Measurements from ENCODE around the gene NRP2.

The NRP2 gene

DNA sequence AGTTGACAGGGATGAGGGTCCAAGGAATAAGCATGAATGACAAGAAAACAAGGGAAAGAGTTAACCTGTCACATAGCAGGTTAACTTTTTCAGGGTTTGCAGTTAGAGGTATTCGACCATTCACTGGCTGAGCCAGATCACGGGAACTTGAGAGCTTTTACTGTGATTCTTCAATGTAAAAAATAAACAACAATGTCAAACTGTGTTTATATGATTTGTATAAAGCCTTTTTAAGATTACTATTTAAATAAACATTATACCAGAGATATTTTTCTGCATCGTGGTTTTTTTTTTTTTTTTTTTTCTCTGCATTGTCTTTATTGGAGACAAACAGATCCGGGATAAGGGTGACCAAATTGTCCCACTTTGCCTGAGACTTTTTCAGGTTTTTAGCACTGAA is 115.6 kb downstream of the NRP2 start:
- no peak for TF ChIP-seq CREB1 (IDR thresholded peaks at IDR 0.05; ENCODE audit: low read depth)
- TF ChIP-seq TEAD4 (IDR thresholded peaks at IDR 0.05): no peak
- TF ChIP-seq, protein P1, sequence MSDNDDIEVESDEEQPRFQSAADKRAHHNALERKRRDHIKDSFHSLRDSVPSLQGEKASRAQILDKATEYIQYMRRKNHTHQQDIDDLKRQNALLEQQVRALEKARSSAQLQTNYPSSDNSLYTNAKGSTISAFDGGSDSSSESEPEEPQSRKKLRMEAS (IDR thresholded peaks at IDR 0.05): no peak
- TF ChIP-seq, protein P2, sequence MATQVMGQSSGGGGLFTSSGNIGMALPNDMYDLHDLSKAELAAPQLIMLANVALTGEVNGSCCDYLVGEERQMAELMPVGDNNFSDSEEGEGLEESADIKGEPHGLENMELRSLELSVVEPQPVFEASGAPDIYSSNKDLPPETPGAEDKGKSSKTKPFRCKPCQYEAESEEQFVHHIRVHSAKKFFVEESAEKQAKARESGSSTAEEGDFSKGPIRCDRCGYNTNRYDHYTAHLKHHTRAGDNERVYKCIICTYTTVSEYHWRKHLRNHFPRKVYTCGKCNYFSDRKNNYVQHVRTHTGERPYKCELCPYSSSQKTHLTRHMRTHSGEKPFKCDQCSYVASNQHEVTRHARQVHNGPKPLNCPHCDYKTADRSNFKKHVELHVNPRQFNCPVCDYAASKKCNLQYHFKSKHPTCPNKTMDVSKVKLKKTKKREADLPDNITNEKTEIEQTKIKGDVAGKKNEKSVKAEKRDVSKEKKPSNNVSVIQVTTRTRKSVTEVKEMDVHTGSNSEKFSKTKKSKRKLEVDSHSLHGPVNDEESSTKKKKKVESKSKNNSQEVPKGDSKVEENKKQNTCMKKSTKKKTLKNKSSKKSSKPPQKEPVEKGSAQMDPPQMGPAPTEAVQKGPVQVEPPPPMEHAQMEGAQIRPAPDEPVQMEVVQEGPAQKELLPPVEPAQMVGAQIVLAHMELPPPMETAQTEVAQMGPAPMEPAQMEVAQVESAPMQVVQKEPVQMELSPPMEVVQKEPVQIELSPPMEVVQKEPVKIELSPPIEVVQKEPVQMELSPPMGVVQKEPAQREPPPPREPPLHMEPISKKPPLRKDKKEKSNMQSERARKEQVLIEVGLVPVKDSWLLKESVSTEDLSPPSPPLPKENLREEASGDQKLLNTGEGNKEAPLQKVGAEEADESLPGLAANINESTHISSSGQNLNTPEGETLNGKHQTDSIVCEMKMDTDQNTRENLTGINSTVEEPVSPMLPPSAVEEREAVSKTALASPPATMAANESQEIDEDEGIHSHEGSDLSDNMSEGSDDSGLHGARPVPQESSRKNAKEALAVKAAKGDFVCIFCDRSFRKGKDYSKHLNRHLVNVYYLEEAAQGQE (IDR thresholded peaks at IDR 0.05; ENCODE audit: low read depth): no peak
- TF ChIP-seq EGR1 (IDR thresholded peaks at IDR 0.05): no peak
- TF ChIP-seq CEBPB (IDR thresholded peaks at IDR 0.05): no peak
- TF ChIP-seq YY1 (IDR thresholded peaks at IDR 0.05; ENCODE audit: low read depth): no peak
- TF ChIP-seq FOXM1 (IDR thresholded peaks at IDR 0.05; ENCODE audit: borderline replicate concordance, low read depth): no peak
- TF ChIP-seq TCF12 (IDR thresholded peaks at IDR 0.05; ENCODE audit: low read depth): no peak
- TF ChIP-seq NFIC (IDR thresholded peaks at IDR 0.05): no peak
- TF ChIP-seq, protein P3, sequence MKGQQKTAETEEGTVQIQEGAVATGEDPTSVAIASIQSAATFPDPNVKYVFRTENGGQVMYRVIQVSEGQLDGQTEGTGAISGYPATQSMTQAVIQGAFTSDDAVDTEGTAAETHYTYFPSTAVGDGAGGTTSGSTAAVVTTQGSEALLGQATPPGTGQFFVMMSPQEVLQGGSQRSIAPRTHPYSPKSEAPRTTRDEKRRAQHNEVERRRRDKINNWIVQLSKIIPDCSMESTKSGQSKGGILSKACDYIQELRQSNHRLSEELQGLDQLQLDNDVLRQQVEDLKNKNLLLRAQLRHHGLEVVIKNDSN (IDR thresholded peaks at IDR 0.05): no peak
- no peak for TF ChIP-seq RAD21 (IDR thresholded peaks at IDR 0.05; ENCODE audit: low read depth)
- no peak for TF ChIP-seq EP300 (IDR thresholded peaks at IDR 0.05; ENCODE audit: borderline replicate concordance)
- no peak for TF ChIP-seq TAF1 (IDR thresholded peaks at IDR 0.05; ENCODE audit: low read depth)
- TF ChIP-seq ZBTB7A (IDR thresholded peaks at IDR 0.05; ENCODE audit: low read depth): no peak

DNA sequence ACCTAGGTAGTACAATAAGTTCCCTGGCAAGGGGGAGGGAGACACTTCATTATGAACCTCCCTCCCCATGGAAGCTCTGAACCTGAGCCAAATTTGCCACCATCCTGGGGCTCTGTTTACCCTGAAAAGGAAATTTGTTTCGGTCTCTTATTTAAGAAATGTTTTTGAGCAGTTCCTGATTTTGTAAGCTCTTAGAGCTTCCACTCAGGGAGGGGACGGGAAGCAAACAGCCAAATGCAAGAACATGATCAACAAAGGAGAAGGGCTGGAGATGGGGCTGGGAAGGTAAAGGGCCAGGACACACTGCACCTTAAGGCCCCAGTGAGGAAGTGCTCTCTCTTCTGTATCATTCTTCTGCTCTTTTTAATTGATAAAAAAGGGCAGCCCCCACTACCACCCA is 117.9 kb downstream of the NRP2 start:
- TF ChIP-seq, protein P3 (IDR thresholded peaks at IDR 0.05): no peak
- TF ChIP-seq, protein P2 (IDR thresholded peaks at IDR 0.05; ENCODE audit: low read depth): no peak

DNA sequence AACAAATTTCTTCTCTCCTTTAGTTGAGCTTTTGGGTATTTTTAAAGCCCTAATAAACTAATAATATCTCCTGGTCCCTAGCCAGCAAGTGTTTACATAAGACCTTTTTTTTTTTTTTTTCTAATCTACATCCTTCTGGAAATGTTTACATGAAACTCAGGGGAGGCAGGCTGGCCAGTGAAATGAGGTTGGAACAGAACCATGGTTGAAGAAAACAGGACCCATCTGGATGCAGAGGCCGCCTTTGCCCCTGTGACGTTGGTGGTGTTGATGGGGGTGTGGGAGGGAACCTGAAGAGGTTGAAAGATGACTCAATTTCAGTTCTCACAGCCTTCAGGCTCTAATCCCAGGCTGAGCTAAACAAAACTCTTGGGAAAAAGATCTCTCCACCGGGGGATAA is 118.5 kb downstream of the NRP2 start:
- TF ChIP-seq ZBTB7A (IDR thresholded peaks at IDR 0.05; ENCODE audit: low read depth) (no peak), RAD21 (IDR thresholded peaks at IDR 0.05; ENCODE audit: low read depth) (no peak), TEAD4 (IDR thresholded peaks at IDR 0.05) (no peak), NFIC (IDR thresholded peaks at IDR 0.05) (no peak), CREB1 (IDR thresholded peaks at IDR 0.05; ENCODE audit: low read depth) (no peak)

DNA sequence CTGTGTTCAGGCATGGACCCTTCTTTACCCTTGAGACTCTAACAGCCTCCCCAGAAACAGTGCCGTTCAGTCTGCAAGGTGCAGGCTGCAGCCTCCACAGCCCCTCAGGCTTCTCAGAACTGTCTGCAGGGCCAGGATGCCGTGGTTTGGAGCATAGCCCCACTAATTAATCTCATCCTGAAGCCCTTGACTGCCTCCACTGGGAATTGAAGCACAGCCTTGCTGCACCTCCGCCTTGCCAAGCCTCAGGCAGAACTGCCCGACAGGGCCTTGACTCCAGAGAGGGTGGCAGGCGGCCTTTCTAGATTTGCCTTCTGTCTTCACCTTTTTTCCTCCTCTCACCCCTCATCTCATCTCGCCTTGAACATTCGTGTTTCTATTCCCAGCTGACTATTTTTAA is 119.8 kb downstream of the NRP2 start:
- no peak for TF ChIP-seq RAD21 (IDR thresholded peaks at IDR 0.05; ENCODE audit: low read depth)
- TF ChIP-seq, protein P1 (IDR thresholded peaks at IDR 0.05): no peak

DNA sequence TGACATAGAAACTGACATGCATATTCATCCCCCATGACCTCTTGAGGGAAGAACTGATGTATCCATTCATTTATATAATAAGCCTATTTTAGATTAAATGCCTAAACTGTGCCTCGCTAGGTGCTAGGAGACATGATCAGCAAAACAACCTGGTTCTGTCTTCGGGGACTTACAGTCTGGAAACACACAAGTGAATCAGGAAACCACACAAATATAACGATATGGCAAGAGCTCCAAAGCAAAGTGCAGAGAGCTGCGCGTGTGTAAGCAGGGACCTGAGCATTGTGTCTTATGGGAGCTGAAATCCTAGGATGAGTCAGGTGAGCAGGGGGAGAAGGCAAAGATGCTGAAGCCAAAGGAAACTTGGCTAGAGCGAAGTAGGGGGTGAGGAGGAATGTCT is 120.6 kb downstream of the NRP2 start:
- TF ChIP-seq, protein P2 (IDR thresholded peaks at IDR 0.05; ENCODE audit: low read depth): no peak
- TF ChIP-seq ZBTB7A (IDR thresholded peaks at IDR 0.05; ENCODE audit: low read depth): no peak

DNA sequence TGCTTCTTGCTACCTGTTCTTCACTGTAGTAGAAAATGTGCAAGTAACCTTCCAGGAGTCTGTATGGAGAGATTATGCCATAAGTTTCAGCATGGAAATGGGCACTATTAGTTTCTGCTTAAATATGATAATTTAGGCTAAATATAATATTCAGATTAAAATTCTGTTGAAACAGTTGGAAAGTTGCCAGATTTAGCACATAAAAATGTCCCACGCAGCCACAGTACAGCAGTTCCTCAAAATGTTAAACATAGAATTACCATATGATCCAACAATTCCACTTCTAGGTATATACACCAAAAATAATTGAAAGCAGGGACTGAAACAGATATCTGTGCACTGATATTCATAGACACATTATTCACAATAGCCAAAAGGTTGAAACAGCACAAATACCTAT is 121.2 kb downstream of the NRP2 start:
- TF ChIP-seq NFIC (IDR thresholded peaks at IDR 0.05) (no peak), CEBPB (IDR thresholded peaks at IDR 0.05) (no peak), EP300 (IDR thresholded peaks at IDR 0.05; ENCODE audit: borderline replicate concordance) (no peak), TAF1 (IDR thresholded peaks at IDR 0.05; ENCODE audit: low read depth) (no peak), CREB1 (IDR thresholded peaks at IDR 0.05; ENCODE audit: low read depth) (no peak), EGR1 (IDR thresholded peaks at IDR 0.05) (no peak), TCF12 (IDR thresholded peaks at IDR 0.05; ENCODE audit: low read depth) (no peak), RAD21 (IDR thresholded peaks at IDR 0.05; ENCODE audit: low read depth) (no peak), YY1 (IDR thresholded peaks at IDR 0.05; ENCODE audit: low read depth) (no peak), ZBTB7A (IDR thresholded peaks at IDR 0.05; ENCODE audit: low read depth) (no peak), TEAD4 (IDR thresholded peaks at IDR 0.05) (no peak), FOXM1 (IDR thresholded peaks at IDR 0.05; ENCODE audit: borderline replicate concordance, low read depth) (no peak)
- TF ChIP-seq, protein P1 (IDR thresholded peaks at IDR 0.05): no peak
- TF ChIP-seq, protein P3 (IDR thresholded peaks at IDR 0.05): no peak
- TF ChIP-seq, protein P2 (IDR thresholded peaks at IDR 0.05; ENCODE audit: low read depth): no peak
